ENCODE data around the gene TLX1.

TLX1 gene

GRCh38 chr10:101134299-101135127, 3.4 kb downstream of the TLX1 start:
- DNase-seq, result no peak

DNA sequence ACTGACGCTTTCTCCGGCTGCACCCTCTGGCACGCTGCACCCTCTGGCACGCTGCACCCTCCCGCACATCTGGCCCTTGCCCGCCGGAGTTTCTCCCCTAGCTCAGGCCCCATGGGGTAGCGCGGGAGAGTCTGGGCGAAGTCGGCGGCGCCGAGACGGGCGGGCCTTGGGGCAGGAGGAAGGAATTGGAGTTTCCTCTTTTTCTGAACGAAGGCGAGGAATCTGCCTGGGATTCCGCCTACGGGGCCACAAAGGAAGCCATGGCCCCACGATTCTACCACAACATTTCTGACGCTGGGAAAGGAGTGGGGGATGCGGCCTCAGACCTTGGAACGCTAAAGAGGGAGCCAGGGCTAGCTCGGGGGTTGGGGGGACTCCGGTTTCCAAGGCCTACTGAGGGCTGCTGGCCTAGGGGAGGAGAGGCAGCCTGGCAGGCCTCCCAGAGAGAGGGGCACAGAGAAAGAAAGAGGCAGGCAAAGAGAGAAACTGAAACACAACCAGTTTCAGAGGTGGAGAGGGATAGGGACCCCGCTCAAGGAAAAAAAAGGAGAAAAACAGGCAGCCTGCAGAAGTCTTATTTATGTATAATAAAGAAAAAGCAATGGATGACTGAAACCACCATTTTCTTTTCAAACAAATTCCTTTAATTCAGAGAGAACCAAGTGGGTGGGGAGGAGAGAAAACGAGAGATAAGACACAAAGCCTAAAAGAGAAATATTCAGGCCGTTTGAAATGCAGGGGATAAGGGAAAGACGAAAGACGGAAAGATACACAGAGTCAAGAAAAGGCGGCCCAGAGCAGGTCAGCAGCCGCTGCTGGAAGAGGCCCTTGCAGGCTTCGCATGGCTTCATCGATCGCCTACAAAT, 4.3 kb downstream of the TLX1 start:
- no peak for DNase-seq

DNA sequence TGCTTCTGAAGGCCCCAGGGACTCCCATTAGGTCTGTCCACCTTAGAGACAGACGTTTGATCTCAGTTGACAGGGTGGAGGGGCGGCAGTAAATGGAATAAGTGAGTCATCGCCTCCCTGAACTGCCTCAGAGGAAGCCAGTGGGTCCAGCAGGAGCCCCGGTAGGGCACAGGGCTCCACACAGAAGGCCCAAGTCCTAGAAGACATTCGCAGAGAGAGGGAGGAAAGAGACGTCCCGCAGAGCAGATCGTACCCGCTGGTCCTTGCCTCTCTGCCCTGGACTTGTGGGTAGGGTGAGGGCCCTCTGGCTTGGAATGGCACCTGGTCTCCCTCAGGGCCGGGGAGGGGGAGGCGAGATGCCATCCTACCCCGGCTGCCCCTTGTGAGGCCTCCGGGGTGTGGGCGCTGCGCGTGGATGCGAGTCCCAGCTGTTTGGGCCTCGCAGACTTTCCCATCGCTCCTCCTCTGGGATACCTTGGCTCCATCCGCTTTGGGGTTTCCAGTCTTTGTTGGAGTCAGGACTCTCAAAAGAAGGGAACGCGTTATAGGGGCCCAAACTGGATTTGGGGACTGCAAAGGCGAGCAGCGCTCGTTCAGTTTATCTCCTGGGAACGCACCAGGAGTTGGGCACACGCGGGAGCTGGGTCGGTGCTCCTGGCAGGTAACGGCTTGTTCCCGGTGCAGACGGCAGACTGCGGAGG, 5.1 kb downstream of the TLX1 start:
- DNase-seq, result no peak

- no peak for DNase-seq
These were observed 5.6 kb downstream of the TLX1 start for GRCh38 chr10:101136708-101137121.

- DNase-seq, result no peak
These were observed 6.2 kb downstream of the TLX1 start for GRCh38 chr10:101137271-101137670.

DNA sequence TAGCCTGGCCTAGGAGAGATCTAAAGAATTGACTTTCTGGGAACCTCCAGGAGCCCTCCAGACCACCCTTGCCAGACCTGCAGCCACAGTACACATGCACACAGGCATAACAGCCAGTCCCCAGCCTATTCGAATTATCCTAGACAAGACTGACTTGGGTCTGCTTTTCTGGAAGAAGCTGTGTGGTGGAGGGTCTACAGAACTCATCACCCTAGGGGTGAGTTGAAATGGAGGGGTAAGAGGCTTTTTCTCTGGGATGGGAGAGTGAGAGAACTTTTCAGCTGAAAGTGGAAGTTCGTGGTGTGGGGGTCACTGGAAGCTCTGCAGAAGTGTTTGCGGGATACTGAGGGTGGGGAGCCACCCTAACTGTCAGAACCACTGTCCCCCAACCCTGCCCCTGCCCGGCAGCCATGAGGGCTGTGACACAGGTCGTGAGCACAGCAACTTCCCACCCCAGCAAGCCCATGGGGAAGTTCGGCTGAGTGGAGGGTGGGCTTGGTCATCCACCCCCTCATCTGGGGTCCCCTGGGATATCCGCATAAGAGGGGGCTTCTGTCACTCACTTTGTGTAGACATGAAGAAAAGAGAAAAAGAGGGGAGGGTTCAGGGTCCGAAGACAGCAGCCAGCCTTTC, 7.8 kb downstream of the TLX1 start:
- DNase-seq, result no peak

DNA sequence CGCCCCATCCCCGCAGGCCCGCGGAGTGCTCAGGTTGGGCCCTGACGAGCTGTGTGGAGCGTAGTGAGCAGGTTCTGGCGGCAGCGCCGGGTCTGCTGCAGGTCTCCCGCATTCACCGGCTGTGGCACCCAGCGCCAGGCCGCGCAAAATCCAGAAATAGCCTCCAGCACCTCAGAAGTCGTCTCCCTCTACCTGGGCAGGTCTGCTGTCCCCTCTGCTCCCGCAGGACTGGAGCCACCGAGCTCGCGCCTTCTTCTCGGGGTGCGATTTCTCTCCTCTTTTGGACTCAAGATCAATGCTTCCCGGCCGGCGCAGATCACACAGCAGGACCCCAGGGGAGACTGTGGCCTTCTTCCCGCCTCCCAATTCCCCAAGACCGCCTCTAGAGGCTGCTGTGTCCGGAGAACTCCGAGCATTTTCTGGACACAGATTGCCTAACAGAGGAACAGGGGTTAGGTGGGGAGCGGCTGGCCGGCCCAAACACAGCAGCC, 8.4 kb downstream of the TLX1 start:
- DNase-seq, result no peak

DNA sequence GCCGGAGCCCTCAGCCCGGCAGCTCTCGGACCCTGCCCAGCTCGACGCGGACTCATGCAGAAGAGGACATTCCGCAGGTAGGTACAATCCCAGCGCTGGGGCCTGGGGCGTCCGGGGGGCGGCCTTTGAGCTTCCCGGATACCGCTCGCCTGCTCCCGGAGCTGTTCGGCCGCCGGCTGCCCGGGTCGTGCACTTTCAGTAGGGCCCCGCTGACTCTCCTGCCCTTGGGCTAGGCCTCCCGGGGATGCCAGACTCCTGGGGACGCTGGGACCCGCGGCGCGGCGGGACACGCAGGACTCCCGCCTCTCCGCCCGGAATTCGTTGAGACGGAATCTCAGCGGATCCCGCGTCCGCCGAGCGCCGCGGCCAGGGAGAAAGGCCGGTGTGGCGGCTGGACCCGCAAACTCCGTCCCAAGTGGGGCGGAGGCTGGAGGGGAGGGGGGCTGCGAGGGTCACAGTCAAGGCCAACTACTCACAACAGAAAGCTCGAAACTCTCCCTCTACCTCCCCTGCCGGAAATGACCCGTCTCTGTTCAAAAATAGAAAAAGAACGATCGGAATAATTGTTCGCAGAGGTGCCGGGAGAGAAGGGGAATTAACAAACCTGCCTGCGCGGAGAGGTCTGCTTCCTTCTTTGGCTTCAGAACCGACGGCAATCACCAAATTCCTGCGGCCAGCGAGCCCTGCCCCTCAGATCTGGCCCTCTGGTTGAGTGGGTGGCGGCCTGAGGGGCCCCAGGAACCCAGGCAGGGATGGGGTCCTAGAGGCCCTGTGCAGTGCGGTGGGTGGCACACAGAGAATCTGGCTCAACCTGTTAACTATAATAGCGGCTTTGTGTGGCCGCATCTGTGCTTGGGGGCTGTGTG, 9.2 kb downstream of the TLX1 start:
- DNase-seq, result no peak

DNA sequence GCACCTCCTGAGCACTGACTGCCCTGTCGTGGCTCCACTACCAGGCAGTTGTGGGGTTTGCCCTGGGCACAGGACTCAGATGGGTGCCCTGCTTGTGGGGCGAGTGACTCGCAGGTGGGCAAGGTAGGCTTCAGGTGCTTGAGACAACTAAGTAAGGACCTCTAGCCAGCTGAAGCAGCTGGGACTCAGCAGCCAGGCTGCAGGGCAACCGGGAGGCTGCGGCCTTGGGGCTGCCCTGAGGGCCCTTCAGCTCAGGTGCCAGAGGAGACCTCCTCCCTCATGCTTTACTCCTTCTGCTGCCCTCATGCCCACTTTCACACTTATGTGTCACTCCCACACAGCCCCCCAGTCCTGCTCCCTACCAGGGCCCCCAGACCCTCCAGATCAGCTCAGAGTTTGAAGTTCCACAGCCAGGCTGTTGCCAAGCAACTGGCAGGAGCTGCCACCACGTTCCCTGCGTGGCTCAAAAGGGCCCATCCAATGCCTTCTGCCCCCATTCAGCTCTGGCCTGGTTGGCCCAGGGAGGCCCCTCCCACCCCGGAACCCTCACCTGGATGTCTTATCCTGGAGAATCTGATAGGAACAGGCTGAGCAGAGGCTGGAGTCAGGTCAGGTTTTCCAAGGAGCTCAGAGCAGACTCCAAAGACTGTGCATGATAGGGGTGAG, 10.0 kb downstream of the TLX1 start:
- no peak for DNase-seq

- DNase-seq, result peak; percentile 70 to 78
These were observed 10.8 kb downstream of the TLX1 start for GRCh38 chr10:101141616-101142532.

DNA sequence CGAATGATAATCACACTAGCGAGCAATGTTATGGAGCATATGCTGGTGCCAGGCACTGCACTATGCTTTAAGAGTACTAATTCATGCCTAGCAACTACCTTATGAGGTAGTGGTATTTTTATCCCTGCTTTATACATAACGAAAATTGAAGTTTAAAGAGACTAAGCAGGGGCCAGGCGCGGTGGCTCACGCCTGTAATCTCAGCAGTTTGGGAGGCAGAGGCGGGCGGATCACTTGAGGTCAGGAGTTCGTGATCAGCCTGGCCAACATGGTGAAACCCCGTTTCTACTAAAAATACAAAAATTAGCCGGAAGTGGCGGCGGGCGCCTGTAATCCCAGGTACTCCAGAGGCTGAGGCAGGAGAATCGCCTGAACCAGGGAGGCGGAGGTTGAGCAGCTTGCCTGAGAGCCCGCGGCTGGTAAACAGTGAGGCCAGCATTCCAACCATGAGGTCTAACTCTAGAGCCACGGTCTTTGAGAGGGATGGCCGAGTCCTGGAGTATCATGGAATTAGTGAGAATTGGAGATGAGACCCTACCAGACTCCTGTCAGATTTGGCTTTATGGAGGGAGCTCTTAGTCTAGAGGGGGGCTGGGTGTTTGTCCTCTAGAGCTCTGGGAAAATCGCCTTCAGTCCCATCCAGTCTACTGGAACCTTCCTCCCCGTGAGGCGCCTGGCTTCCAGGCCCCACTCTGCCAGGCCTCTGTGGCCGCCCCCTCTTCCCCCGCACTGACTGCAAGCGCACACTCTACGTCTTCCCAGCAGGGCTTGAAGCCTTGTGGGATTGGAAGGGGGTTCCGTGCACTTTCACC, 11.6 kb downstream of the TLX1 start:
- no peak for DNase-seq

- DNase-seq, result no peak
These were observed 12.2 kb downstream of the TLX1 start for GRCh38 chr10:101143345-101143630.

- DNase-seq, result no peak
These were observed 13.0 kb downstream of the TLX1 start for GRCh38 chr10:101144053-101144452.

- DNase-seq, result no peak
These were observed 14.0 kb downstream of the TLX1 start for GRCh38 chr10:101145145-101145544.

DNA sequence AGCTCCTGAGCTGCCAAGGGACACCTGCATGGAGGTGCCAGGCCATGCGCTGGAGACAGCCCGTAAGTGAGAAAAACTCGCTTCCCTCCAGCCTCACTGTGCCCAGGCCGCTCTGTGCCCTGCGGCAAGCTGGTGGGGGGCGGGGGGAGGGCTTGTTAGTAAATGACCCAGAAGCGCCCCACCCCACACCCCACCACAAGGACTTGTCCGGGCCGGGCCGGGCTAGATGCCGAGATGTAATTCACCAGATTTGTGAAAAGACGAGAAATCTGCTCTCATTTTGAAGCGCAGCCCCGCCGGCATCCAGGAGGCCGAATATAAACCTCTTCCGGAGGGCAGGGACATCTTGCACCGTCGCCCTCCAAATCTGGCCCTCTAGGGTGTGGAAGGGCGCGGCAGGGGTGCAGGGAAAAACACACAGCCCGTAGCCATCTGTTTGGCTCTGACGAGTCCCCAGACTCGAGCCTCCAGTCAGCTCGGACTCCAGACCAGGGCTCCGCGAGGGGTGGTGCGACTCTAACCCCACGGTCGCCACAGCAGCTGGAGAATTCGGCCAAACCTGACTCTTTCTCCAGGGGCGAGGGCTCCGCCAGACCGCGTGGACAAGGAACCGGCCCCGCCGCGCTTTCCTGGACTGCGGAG, 14.8 kb downstream of the TLX1 start:
- DNase-seq, result no peak

- no peak for DNase-seq
These were observed 15.5 kb downstream of the TLX1 start for GRCh38 chr10:101146392-101147251.

DNA sequence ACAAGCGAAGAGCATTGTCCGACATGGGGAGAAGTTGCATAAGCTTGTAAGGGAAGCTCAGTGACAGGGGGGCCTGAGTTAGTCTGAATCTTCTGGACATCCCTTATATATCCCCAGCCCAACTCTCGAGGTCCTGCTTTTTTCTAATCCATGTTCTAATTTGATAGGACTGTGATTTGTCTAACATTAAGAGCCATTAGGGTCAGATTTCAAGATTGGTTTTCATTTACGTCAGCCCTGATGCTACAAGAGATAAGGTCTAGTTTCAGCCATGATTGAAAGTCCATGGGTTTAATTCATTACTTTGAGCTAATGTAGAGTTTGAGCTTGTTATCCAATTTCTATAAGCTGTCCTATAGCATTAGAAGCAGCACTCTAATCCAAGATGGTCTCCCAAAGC, 20.3 kb downstream of the TLX1 start:
- DNase-seq, result no peak

- DNase-seq, result no peak
These were observed 21.2 kb downstream of the TLX1 start for GRCh38 chr10:101152316-101152715.
